ENCODE measurements around the gene TTC28. TPM values are rescaled to one million over a fixed set of nuclear protein-coding genes. Genes with fewer than 3 reads are reported as not detected.

The TTC28 gene
- total RNA-seq, 1 donor from 2014 or later: 65.4 TPM

DNA sequence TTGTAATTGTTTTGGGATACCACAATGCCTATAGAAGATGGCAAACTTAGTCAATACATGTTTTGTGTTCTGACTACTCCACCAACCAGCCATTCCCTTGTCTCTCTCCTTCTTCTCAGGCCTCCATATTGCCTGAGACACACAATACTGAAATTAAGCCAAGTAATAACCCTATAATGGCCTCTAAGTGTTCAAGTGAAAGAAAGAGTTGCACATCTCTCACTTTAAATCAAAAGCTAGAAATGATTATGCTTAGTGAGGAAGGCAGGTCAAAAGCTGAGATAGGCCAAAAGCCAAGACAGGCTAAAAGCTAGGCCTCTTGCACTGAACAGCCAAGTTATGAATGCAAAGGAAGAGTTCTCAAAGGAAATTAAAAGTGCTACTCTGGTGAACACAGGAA is 318.7 kb downstream of the TTC28 start:
- no peaks in the 10 kb centered on the region for H3K27me3 Mint-ChIP-seq (ENCODE audit: low read depth)
- no peak for DNase-seq (ENCODE audit: low read depth, low spot score)
- peaks cover 39% of the 10 kb centered on the region for H3K36me3 Mint-ChIP-seq (ENCODE audit: low read depth)
- H3K4me1 Mint-ChIP-seq: peaks cover 4% of the 10 kb centered on the region
- H3K27ac Mint-ChIP-seq (ENCODE audit: unreplicated experiment): no peak overlapping the region
- peaks cover 10% of the 10 kb centered on the region for H3K9me3 Mint-ChIP-seq
- TF ChIP-seq, protein P1, sequence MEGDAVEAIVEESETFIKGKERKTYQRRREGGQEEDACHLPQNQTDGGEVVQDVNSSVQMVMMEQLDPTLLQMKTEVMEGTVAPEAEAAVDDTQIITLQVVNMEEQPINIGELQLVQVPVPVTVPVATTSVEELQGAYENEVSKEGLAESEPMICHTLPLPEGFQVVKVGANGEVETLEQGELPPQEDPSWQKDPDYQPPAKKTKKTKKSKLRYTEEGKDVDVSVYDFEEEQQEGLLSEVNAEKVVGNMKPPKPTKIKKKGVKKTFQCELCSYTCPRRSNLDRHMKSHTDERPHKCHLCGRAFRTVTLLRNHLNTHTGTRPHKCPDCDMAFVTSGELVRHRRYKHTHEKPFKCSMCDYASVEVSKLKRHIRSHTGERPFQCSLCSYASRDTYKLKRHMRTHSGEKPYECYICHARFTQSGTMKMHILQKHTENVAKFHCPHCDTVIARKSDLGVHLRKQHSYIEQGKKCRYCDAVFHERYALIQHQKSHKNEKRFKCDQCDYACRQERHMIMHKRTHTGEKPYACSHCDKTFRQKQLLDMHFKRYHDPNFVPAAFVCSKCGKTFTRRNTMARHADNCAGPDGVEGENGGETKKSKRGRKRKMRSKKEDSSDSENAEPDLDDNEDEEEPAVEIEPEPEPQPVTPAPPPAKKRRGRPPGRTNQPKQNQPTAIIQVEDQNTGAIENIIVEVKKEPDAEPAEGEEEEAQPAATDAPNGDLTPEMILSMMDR (conservative IDR thresholded peaks at IDR 0.05): no peak
- H3K4me3 Mint-ChIP-seq: no peak overlapping the region

DNA sequence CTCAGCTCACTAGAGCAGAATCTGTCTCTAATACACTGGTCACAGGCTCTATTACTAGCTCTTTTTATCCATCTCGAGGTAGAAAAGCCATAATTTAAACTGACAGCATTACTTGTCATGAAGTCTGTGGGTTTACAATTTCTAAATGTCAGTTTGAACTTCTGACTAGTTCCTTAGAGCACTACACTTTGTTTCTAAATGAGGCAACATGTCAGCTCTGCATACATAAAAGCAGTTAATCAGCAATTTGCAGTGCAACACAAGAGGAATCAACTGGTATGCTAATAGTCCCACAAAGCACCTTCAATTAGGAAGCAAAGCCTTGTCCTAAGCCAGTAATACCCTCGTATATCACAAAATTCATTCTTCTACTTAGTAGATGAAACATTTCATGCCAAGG is 321.3 kb downstream of the TTC28 start:
- TF ChIP-seq, protein P1 (conservative IDR thresholded peaks at IDR 0.05): no peak
- H3K27ac Mint-ChIP-seq (ENCODE audit: unreplicated experiment): no peak overlapping the region
- no peak overlapping the region for H3K4me3 Mint-ChIP-seq
- no peaks in the 10 kb centered on the region for H3K27me3 Mint-ChIP-seq (ENCODE audit: low read depth)
- H3K36me3 Mint-ChIP-seq (ENCODE audit: low read depth): peaks cover 24% of the 10 kb centered on the region
- peaks cover 4% of the 10 kb centered on the region for H3K4me1 Mint-ChIP-seq
- peaks cover 7% of the 10 kb centered on the region for H3K9me3 Mint-ChIP-seq
- no peak for DNase-seq (ENCODE audit: low read depth, low spot score)

DNA sequence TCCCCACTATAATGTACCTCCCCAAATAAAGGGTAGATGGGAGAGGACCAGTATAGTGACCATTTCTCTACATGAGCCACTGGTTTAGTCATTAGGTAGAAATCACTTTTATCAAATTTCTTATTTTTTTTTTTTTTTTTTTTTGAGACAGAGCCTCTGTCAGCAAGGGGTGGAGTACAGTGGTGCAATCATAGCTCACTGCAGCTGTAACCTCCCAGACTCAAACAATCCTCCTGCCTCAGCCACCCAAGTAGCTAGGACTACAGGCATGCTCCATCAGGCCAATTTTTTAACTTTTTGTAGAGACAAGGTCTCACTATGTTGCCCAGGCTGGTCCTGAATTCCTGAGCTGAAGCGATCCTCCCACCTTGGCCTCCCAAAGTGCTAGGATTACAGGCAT is 322.4 kb downstream of the TTC28 start:
- no peak overlapping the region for H3K27ac Mint-ChIP-seq (ENCODE audit: unreplicated experiment)
- TF ChIP-seq, protein P1 (conservative IDR thresholded peaks at IDR 0.05): no peak
- DNase-seq (ENCODE audit: low read depth, low spot score): no peak
- peaks cover 1% of the 10 kb centered on the region for H3K9me3 Mint-ChIP-seq
- H3K4me3 Mint-ChIP-seq: no peak overlapping the region
- H3K4me1 Mint-ChIP-seq: peaks cover 4% of the 10 kb centered on the region
- H3K27me3 Mint-ChIP-seq (ENCODE audit: low read depth): no peaks in the 10 kb centered on the region
- H3K36me3 Mint-ChIP-seq (ENCODE audit: low read depth): peaks cover 13% of the 10 kb centered on the region

- Mint-ChIP-seq H3K9me3 (no peaks in the 10 kb centered on the region), H3K27me3 (ENCODE audit: low read depth) (no peaks in the 10 kb centered on the region), H3K27ac (ENCODE audit: unreplicated experiment) (no peak overlapping the region), H3K36me3 (ENCODE audit: low read depth) (no peaks in the 10 kb centered on the region), H3K4me1 (peaks cover 40% of the 10 kb centered on the region), H3K4me3 (no peak overlapping the region)
- TF ChIP-seq, protein P1 (conservative IDR thresholded peaks at IDR 0.05): no peak
- no peak for DNase-seq (ENCODE audit: low read depth, low spot score)
These were observed 328.2 kb downstream of the TTC28 start for GRCh38 chr22:28351476-28351875.

DNA sequence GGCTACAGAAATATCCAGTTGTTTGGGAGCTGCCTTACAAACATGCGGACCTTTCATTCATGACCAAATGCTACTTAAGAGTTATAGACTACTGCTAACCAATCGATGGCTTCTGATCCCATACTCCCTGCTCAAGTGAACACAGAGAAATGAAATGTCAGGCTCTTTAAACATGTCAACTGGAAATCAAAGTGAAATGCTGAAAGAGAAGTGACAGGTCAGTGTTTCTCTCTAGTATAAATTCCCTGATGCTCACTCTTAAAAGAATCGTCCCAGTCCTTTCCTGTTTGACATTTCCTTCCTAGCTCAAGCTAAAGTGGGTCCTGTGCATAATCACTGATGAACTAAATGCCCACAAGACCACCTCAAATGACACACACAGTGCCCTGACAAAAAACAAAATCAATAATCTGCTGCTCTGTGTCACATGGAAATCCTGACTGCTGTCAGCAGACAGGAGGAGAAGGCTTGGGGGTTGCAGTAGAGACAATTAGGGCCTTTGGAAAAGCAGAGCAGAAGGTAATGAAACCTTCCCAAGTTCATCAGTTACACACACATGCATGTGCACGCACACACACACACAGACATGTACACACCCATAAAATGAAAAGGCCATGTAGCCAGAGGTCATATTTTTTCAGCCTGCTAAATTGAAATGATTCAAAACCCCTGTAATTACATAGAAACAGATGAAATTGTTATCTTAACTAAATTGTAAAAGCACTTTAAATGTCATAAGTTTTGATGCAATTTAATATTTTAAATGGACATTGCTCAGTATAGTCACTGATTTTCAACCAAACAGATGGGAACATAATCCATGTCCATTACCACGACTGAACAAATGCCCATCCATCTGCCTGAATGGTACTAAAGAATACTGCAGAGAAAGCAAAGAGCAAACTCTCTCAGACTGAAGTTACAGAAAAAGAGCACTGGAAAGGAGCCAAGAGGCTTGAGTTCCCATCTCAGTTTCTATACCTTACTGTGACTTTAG is 330.7 kb downstream of the TTC28 start:
- Mint-ChIP-seq H3K27me3 (ENCODE audit: low read depth) (no peaks in the 10 kb centered on the region), H3K36me3 (ENCODE audit: low read depth) (no peaks in the 10 kb centered on the region), H3K4me3 (no peak overlapping the region), H3K9me3 (no peaks in the 10 kb centered on the region), H3K4me1 (peaks cover 55% of the 10 kb centered on the region), H3K27ac (ENCODE audit: unreplicated experiment) (peak overlapping the region; percentile 44)
- TF ChIP-seq, protein P1 (conservative IDR thresholded peaks at IDR 0.05): no peak
- no peak for DNase-seq (ENCODE audit: low read depth, low spot score)
